Body of pancreas (tissue), 4 donors: Measurements from ENCODE around the gene PTPRT. TPM values are rescaled to one million over a fixed set of nuclear protein-coding genes. Genes with fewer than 3 reads are reported as not detected.

ENCODE experiments used
- ATAC-seq: fragments of 150-250 bp; one replicate; pipeline ENCODE4 v1.9.1; 2016
- DNase-seq, 4 donors: peaks; one replicate each; pipeline ENCODE4 v3.0.0-alpha.2; 2019
- H3K27ac ChIP-seq, 4 donors: fragments of 200-600 bp; sonication (generic); 1 replicate in 3 of 4; 2 replicates in 1 of 4; pipeline versions ENCODE4 v1.5.1 to v1.6.1; 2016 to 2019; ENCODE audit warnings: mild to moderate bottlenecking in 1 of 4, mixed read lengths in 1 of 4, moderate library complexity in 1 of 4
- H3K27me3 ChIP-seq, 2 donors: fragments of 200-600 bp; sonication (generic); one replicate each; pipeline ENCODE4 v1.6.0; 2016; ENCODE audit warnings: mild to moderate bottlenecking in 1 of 2
- H3K36me3 ChIP-seq, 2 donors: fragments of 200-600 bp; sonication (generic); replicated peaks in 1 of 2; 2 replicates each; pipeline ENCODE4 v1.5.1; 2016; ENCODE audit warnings: low read depth in 2 of 2; ENCODE audit not compliant: insufficient read depth in 1 of 2
- H3K4me1 ChIP-seq: fragments of 200-600 bp; sonication (generic); one replicate; pipeline ENCODE4 v1.6.0; 2016
- H3K4me3 ChIP-seq, 2 donors: fragments of 200-600 bp; sonication (generic); 1 replicate in 1 of 2; 2 replicates in 1 of 2; pipeline ENCODE4 v1.5.1; 2016 to 2019
- H3K9me3 ChIP-seq, 3 donors: fragments of 200-600 bp; sonication (generic); 1 replicate in 2 of 3; 2 replicates in 1 of 3; pipeline ENCODE4 v1.5.1; 2016
- POLR2A ChIP-seq, 3 donors: fragments of 450-650 bp; IDR thresholded peaks; one replicate each; pipeline ENCODE4 v1.6.1; 2016; ENCODE audit warnings: antibody characterized with exemption in 3 of 3, mild to moderate bottlenecking in 2 of 3
- WGBS, 2 donors: methylation state at CpG; one replicate each; pipeline ENCODE4 v1.1.5; 2017; 5-methylcytosine and 5-hydroxymethylcytosine counted together
- intact Hi-C: fragments of 100-400 bp; cut with DNase I; formaldehyde crosslinking; loops from one replicate; pipeline ENCODE4 v1.15.1; 2023
- total RNA-seq, 2 donors: library from RNA; depleted of rRNA; stranded (reverse); fragments of >200 nt; gene quantifications; one replicate each; pipeline ENCODE4 v1.1.0, GENCODE V29; 2016
- TF ChIP-seq, protein P1 (sequence below), 7 experiments: fragments of 450-650 bp in 4 of 7; fragments of 200-600 bp in 3 of 7; sonication (generic) in 3 of 7; IDR thresholded peaks; one replicate each; pipeline ENCODE4 v1.5.1; 2016 to 2019; ENCODE audit warnings: antibody characterized with exemption in 7 of 7

PTPRT gene
- total RNA-seq, 2 donors from 2014 or later, result 0.33 to 1.0 TPM

DNA sequence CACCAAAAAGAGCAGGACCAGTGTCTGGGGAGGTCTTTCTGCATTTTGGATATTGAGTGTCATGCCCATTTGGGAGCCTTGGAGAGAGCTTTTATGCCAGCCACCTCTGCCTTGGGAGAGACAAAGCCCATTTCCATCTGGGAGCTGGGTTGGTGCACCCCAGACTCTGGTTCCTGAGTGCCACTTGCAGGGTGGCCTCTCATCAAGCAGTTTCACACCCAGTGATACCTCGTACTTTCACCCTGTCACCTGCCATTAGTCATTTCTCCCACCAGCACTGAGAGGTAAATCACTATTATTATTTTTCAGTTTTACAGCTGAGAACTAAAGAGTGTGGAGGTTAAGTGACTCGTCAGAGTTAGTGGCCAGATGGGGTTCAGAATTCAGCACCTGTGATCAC, 94.7 kb downstream of the PTPRT start:
- WGBS, 2 donors, result 68 to 81% methylated on average over 2 of the region's 2 CpGs
- DNase-seq (no peak), ATAC-seq (no peak)
- intact Hi-C loops, result no loop called here
- H3K9me3 ChIP-seq, result no peaks in the 10 kb centered on the region
- TF ChIP-seq POLR2A (IDR thresholded peaks at IDR 0.05), result no peak
- TF ChIP-seq, protein P1, sequence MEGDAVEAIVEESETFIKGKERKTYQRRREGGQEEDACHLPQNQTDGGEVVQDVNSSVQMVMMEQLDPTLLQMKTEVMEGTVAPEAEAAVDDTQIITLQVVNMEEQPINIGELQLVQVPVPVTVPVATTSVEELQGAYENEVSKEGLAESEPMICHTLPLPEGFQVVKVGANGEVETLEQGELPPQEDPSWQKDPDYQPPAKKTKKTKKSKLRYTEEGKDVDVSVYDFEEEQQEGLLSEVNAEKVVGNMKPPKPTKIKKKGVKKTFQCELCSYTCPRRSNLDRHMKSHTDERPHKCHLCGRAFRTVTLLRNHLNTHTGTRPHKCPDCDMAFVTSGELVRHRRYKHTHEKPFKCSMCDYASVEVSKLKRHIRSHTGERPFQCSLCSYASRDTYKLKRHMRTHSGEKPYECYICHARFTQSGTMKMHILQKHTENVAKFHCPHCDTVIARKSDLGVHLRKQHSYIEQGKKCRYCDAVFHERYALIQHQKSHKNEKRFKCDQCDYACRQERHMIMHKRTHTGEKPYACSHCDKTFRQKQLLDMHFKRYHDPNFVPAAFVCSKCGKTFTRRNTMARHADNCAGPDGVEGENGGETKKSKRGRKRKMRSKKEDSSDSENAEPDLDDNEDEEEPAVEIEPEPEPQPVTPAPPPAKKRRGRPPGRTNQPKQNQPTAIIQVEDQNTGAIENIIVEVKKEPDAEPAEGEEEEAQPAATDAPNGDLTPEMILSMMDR (IDR thresholded peaks at IDR 0.05), result no peak
- H3K4me3 ChIP-seq, result no peak overlapping the region
- no peaks in the 10 kb centered on the region for H3K27me3 ChIP-seq
- no peak overlapping the region for H3K27ac ChIP-seq
- no peaks in the 10 kb centered on the region for H3K36me3 ChIP-seq
- no peaks in the 10 kb centered on the region for H3K4me1 ChIP-seq

DNA sequence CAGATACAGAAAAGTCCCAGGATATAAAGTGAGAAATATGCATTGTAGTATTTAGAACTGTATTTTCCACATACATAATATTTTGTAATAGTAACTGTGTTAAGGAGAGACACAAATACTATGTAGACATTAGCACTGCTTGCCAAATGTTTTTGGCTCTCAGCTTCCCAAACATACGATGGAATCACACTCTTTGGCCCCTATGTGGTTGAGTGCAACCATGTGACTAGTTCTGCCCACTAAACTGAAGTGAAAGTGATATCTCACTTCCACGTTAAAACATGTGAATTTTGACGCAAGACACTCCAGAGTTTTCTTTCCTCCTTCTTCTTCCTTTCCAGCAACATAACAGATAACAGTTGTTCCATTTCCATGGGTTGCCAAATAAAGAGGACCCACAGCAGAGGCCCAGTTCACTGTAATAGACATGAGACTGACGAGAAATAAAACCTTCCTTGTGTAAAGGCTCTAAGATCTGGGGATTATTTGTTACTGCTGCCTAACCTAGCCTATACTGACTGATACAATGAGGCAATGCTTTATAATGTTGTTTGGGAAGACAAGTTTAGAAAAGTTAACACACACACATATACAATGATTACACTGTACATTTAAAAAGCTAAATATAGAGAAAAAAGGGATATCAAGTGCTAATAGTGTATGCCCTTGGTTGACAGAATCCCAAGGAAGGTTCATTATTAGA, 97.2 kb downstream of the PTPRT start:
- TF ChIP-seq POLR2A (IDR thresholded peaks at IDR 0.05), result no peak
- TF ChIP-seq, protein P1 (IDR thresholded peaks at IDR 0.05), result no peak
- H3K36me3 ChIP-seq, result no peaks in the 10 kb centered on the region
- DNase-seq (no peak), ATAC-seq (no peak)
- H3K4me1 ChIP-seq, result no peaks in the 10 kb centered on the region
- intact Hi-C loops, result no loop called here
- no peak overlapping the region for H3K4me3 ChIP-seq
- H3K27me3 ChIP-seq, result no peaks in the 10 kb centered on the region
- 58 to 64% methylated on average over 4 of the region's 4 CpGs for WGBS, 2 donors
- H3K9me3 ChIP-seq, result no peaks in the 10 kb centered on the region
- no peak overlapping the region for H3K27ac ChIP-seq

DNA sequence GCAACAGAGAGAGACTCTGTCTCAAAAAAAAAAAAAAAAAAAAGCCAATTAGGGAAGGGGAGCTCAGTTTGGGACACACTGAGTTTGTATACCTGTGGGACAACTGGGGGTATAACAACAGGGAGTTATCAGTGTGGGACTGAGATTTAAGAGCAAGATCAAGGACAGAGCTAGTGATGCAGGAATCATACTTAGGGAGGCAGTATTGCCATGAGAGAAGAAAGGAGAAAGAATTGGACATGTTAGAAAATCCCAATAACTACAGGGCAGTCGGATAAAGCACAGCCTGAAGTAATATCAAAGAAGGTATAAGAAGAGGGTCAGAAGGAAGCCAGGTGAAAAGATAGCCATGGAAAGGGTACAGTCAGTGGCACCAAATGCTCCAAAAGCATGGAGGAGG, 121.2 kb downstream of the PTPRT start:
- Histone ChIP-seq H3K4me1 (peaks cover 13% of the 10 kb centered on the region), H3K4me3 (no peak overlapping the region), H3K36me3 (no peaks in the 10 kb centered on the region), H3K27me3 (no peaks in the 10 kb centered on the region), H3K27ac (no peak overlapping the region), H3K9me3 (no peaks in the 10 kb centered on the region)
- no peak for TF ChIP-seq POLR2A (IDR thresholded peaks at IDR 0.05)
- TF ChIP-seq, protein P1 (IDR thresholded peaks at IDR 0.05), result no peak
- DNase-seq (no peak), ATAC-seq (no peak)
- intact Hi-C loops, result no loop called here
- WGBS, 2 donors, result 75 to 76% methylated on average over 1 of the region's 1 CpG

DNA sequence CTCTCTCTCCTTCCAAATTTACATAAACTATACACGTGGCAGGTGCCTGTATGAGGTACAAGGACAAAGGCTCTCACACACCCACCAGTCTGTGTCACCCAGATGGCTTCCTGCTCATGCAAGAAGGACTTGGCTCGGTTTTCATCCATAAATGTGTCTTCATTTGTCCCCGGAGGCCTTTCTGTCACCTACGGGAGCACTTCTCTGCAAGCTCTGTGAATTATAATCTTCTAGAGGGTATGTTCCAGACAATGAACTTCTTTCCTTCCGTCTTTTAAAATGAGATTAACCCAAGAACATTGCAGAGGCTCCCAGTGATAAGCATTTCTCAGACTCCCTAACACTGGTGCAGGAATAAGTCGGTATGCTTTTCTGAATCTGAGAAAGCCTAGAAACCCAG, 123.6 kb downstream of the PTPRT start:
- ATAC-seq (no peak), DNase-seq (no peak)
- no peaks in the 10 kb centered on the region for H3K27me3 ChIP-seq
- WGBS, 2 donors, result 71% methylated on average over 6 of the region's 6 CpGs
- intact Hi-C loops, result no loop called here
- no peaks in the 10 kb centered on the region for H3K36me3 ChIP-seq
- no peaks in the 10 kb centered on the region for H3K9me3 ChIP-seq
- peaks cover 13% of the 10 kb centered on the region for H3K4me1 ChIP-seq
- TF ChIP-seq, protein P1 (IDR thresholded peaks at IDR 0.05), result no peak
- no peak for TF ChIP-seq POLR2A (IDR thresholded peaks at IDR 0.05)
- H3K4me3 ChIP-seq, result no peak overlapping the region
- H3K27ac ChIP-seq, result no peak overlapping the region

DNA sequence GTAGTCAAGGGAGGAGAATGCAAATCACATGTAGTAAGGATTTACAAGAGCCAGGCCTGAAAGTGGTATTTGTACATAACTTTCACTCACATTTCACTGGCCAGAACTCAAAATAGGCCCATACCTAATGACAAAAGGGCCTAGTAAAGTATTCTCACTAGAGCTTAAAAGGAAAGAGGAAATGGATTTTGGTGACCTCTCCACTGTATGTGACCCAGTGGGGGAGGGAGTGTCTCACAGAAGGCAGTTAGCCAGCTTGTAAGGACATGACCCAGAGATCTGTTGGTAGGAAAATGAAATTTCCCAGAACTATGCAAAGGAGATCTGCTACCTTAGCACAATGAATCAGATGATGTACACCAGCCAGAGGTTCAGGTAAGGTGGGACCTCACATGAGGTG, 124.4 kb downstream of the PTPRT start:
- peaks cover 13% of the 10 kb centered on the region for H3K4me1 ChIP-seq
- H3K9me3 ChIP-seq, result no peaks in the 10 kb centered on the region
- H3K27ac ChIP-seq, result peak overlapping the region in 1 of 4 donors; percentile 5
- ATAC-seq (no peak), DNase-seq (peak in 1 of 4 donors; percentile 5)
- no peaks in the 10 kb centered on the region for H3K27me3 ChIP-seq
- intact Hi-C loops, result no loop called here
- TF ChIP-seq, protein P1 (IDR thresholded peaks at IDR 0.05), result no peak
- no peak for TF ChIP-seq POLR2A (IDR thresholded peaks at IDR 0.05)
- no peak overlapping the region for H3K4me3 ChIP-seq
- H3K36me3 ChIP-seq, result no peaks in the 10 kb centered on the region
